IMR-90 (cell line): ENCODE data around the gene DMD. TPM values are rescaled to one million over a fixed set of nuclear protein-coding genes. Genes with fewer than 3 reads are reported as not detected.

Source experiments
- ATAC-seq: fragments of 200-7000 bp; cut with Tn5 transposase; 2 replicates; pipeline ENCODE4 v1.9.1; 2020; ENCODE audit warnings: low read depth, mild to moderate bottlenecking, moderate library complexity
- BruUV-seq: library from RNA; stranded (reverse); fragments of 400-500 nt; replicated peaks from 2 replicates; lab custom pipeline; 2021; lab: Mats Ljungman, UMichigan
- CTCF ChIA-PET: fragments of 300-600 bp; formaldehyde crosslinking; extraction: SDS; loops from one replicate; lab custom pipeline; 2021; ENCODE audit warnings: antibody characterized with exemption; lab: Yijun Ruan, JAX
- POLR2A ChIA-PET: fragments of 300-600 bp; sonication (Branson Sonifier 250); formaldehyde crosslinking; loops from one replicate; lab custom pipeline; 2022; ENCODE audit warnings: antibody characterized with exemption; ENCODE audit not compliant: unreplicated experiment; lab: Charles Lee
- DNase-seq: peaks from one replicate; pipeline ENCODE4 v3.0.0; 2013
- H2AFZ ChIP-seq: replicated peaks from 2 replicates; pipeline ENCODE3; 2013; ENCODE audit warnings: low read length, mild to moderate bottlenecking; ENCODE audit not compliant: poor library complexity
- H2AK5ac ChIP-seq: 2 replicates; pipeline ENCODE4 v1.6.1; 2013; ENCODE audit warnings: low read depth, low read length, inconsistent platforms
- H2AK9ac ChIP-seq: replicated peaks from 2 replicates; pipeline ENCODE3; 2013; ENCODE audit warnings: mild to moderate bottlenecking, low read depth, low read length, moderate library complexity; ENCODE audit not compliant: poor library complexity
- H2BK120ac ChIP-seq: 2 replicates; pipeline ENCODE4 v1.6.1; 2013; ENCODE audit warnings: low read depth, low read length, inconsistent platforms
- H2BK15ac ChIP-seq: 3 replicates; pipeline ENCODE4 v1.6.1; 2013; ENCODE audit warnings: low read depth, low read length, inconsistent platforms
- H2BK20ac ChIP-seq: 2 replicates; pipeline ENCODE4 v1.6.1; 2013; ENCODE audit warnings: low read depth, mild to moderate bottlenecking, inconsistent platforms, low read length, moderate library complexity
- H2BK5ac ChIP-seq: 2 replicates; pipeline ENCODE4 v1.6.1; 2013; ENCODE audit warnings: mild to moderate bottlenecking, low read depth, low read length, inconsistent platforms; ENCODE audit not compliant: poor library complexity, severe bottlenecking
- H3K14ac ChIP-seq: replicated peaks from 2 replicates; pipeline ENCODE4 v1.6.1; 2013; ENCODE audit warnings: low read depth, low read length, inconsistent platforms
- H3K18ac ChIP-seq: 2 replicates; pipeline ENCODE4 v1.6.1; 2013; ENCODE audit warnings: low read depth, low read length, control low read depth
- H3K23ac ChIP-seq: 2 replicates; pipeline ENCODE4 v1.6.1; 2013; ENCODE audit warnings: low read depth, low read length, inconsistent platforms
- H3K27ac ChIP-seq: 2 replicates; pipeline ENCODE4 v1.5.1; 2013; ENCODE audit warnings: mild to moderate bottlenecking, control low read depth, low read length; ENCODE audit not compliant: insufficient read depth
- H3K27me3 ChIP-seq: 2 replicates; pipeline ENCODE4 v1.6.1; 2013; ENCODE audit warnings: low read length; ENCODE audit not compliant: control insufficient read depth, insufficient read depth
- H3K36me3 ChIP-seq: 2 replicates; pipeline ENCODE4 v1.6.1; 2013; ENCODE audit warnings: low read length, mixed read lengths; ENCODE audit not compliant: control insufficient read depth, insufficient read depth
- H3K4ac ChIP-seq: 2 replicates; pipeline ENCODE4 v1.6.1; 2013; ENCODE audit warnings: low read depth, low read length, inconsistent platforms
- H3K4me1 ChIP-seq: 2 replicates; pipeline ENCODE4 v1.6.1; 2013; ENCODE audit warnings: low read length, mixed read lengths; ENCODE audit not compliant: control insufficient read depth, insufficient read depth
- H3K4me2 ChIP-seq: 2 replicates; pipeline ENCODE4 v1.6.1; 2013; ENCODE audit warnings: low read depth, mild to moderate bottlenecking, control low read depth, low read length, moderate library complexity
- H3K4me3 ChIP-seq: 2 replicates; pipeline ENCODE4 v1.5.1; 2013; ENCODE audit warnings: low read depth, mild to moderate bottlenecking, control low read depth, low read length, moderate library complexity; ENCODE audit not compliant: insufficient read depth
- H3K56ac ChIP-seq: 2 replicates; pipeline ENCODE4 v1.6.1; 2013; ENCODE audit warnings: low read length, inconsistent platforms; ENCODE audit not compliant: insufficient read depth; ENCODE audit errors: extremely low read depth
- H3K79me1 ChIP-seq, 2 experiments: 2 replicates each; pipeline ENCODE4 v1.6.1; 2013; ENCODE audit warnings: low read length in 2 of 2, inconsistent platforms in 1 of 2, low read depth in 1 of 2
- H3K9ac ChIP-seq: 2 replicates; pipeline ENCODE4 v1.6.1; 2013; ENCODE audit warnings: low read depth, low read length, control low read depth
- H3K9me1 ChIP-seq: 2 replicates; pipeline ENCODE4 v1.6.1; 2013; ENCODE audit warnings: low read length, inconsistent platforms; ENCODE audit not compliant: insufficient read depth
- H3K9me3 ChIP-seq: 2 replicates; pipeline ENCODE4 v1.6.1; 2013; ENCODE audit warnings: low read length; ENCODE audit not compliant: control insufficient read depth, insufficient read depth
- H4K20me1 ChIP-seq: 2 replicates; pipeline ENCODE4 v1.6.1; 2013; ENCODE audit warnings: low read length, inconsistent platforms; ENCODE audit not compliant: insufficient read depth
- H4K5ac ChIP-seq: 2 replicates; pipeline ENCODE4 v1.6.1; 2013; ENCODE audit warnings: mild to moderate bottlenecking, low read depth, low read length, control low read depth
- H4K8ac ChIP-seq, 2 experiments: 2 replicates each; pipeline ENCODE4 v1.6.1; 2013; ENCODE audit warnings: low read depth in 2 of 2, low read length in 2 of 2, control low read depth in 1 of 2, inconsistent platforms in 1 of 2
- H4K91ac ChIP-seq: 2 replicates; pipeline ENCODE4 v1.6.1; 2013; ENCODE audit warnings: low read depth, low read length, inconsistent platforms; ENCODE audit not compliant: insufficient read depth
- BHLHE40 ChIP-seq: fragments of 150-350 bp; IDR thresholded peaks from 2 replicates; pipeline ENCODE4 v1.6.1; 2016; ENCODE audit warnings: mild to moderate bottlenecking, low read depth, low read length
- CEBPB ChIP-seq: IDR thresholded peaks from 2 replicates; pipeline ENCODE4 v1.6.1; 2012; ENCODE audit warnings: low read depth, low read length, improper control_type of control experiment
- CHD1 ChIP-seq: IDR thresholded peaks from 2 replicates; pipeline ENCODE4 v1.6.1; 2012; ENCODE audit warnings: low read depth, low read length, improper control_type of control experiment
- CTCF ChIP-seq: conservative IDR thresholded peaks from 2 replicates; pipeline ENCODE4 v1.5.1; 2012; ENCODE audit warnings: mild to moderate bottlenecking, low read depth, low read length, improper control_type of control experiment
- FOS ChIP-seq: fragments of 150-350 bp; IDR thresholded peaks from 2 replicates; pipeline ENCODE4 v1.6.1; 2016; ENCODE audit warnings: low read depth, low read length
- MAFK ChIP-seq: IDR thresholded peaks from 2 replicates; pipeline ENCODE4 v1.6.1; 2012; ENCODE audit warnings: low read depth, low read length, improper control_type of control experiment
- MAZ ChIP-seq: IDR thresholded peaks from 2 replicates; pipeline ENCODE4 v1.6.1; 2012; ENCODE audit warnings: low read depth, mild to moderate bottlenecking, low read length, improper control_type of control experiment, moderate library complexity, borderline replicate concordance
- MXI1 ChIP-seq: IDR thresholded peaks from 2 replicates; pipeline ENCODE4 v1.6.1; 2012; ENCODE audit warnings: low read depth, mild to moderate bottlenecking, low read length, moderate library complexity, borderline replicate concordance
- NFE2L2 ChIP-seq: fragments of 150-350 bp; IDR thresholded peaks from 2 replicates; pipeline ENCODE4 v1.6.1; 2016; ENCODE audit warnings: low read depth, mild to moderate bottlenecking, low read length
- POLR2A ChIP-seq: IDR thresholded peaks from 2 replicates; pipeline ENCODE4 v1.6.1; 2012; ENCODE audit warnings: mild to moderate bottlenecking, low read depth, low read length
- RAD21 ChIP-seq: IDR thresholded peaks from 2 replicates; pipeline ENCODE4 v1.6.1; 2012; ENCODE audit warnings: low read length, improper control_type of control experiment
- RCOR1 ChIP-seq: IDR thresholded peaks from 2 replicates; pipeline ENCODE4 v1.6.1; 2012; ENCODE audit warnings: mild to moderate bottlenecking, low read length, improper control_type of control experiment; ENCODE audit not compliant: insufficient replicate concordance
- RFX5 ChIP-seq: IDR thresholded peaks from 2 replicates; pipeline ENCODE4 v1.8.0; 2012; ENCODE audit warnings: low read depth, mild to moderate bottlenecking, low read length, moderate library complexity
- SMC3 ChIP-seq: fragments of 150-350 bp; IDR thresholded peaks from 2 replicates; pipeline ENCODE4 v1.6.1; 2016; ENCODE audit warnings: low read depth, mild to moderate bottlenecking, antibody characterized with exemption, low read length, moderate library complexity
- WGBS, 2 experiments: methylation state at CpG; one replicate each; pipeline versions ENCODE4 v1.1.5 to v1.1.7; 2013; ENCODE audit warnings: missing lambda C conversion rate in 2 of 2; ENCODE audit not compliant: insufficient read length in 1 of 2; ENCODE audit errors: extremely low coverage in 2 of 2; 5-methylcytosine and 5-hydroxymethylcytosine counted together
- dilution Hi-C: fragments of 300-500 bp; cut with HindIII; formaldehyde crosslinking; loops from one replicate; pipeline ENCODE4 v1.14.3; 2018; ENCODE audit warnings: low sequenced_read_pairs; ENCODE audit not compliant: unreplicated experiment
- in situ Hi-C: fragments of 300-500 bp; cut with MboI; formaldehyde crosslinking; loops from 3 replicates; pipeline ENCODE4 v1.14.3; 2019; ENCODE audit warnings: low sequenced_read_pairs, inconsistent platforms, mixed read lengths
- intact Hi-C: fragments of 100-400 bp; cut with micrococcal nuclease; formaldehyde crosslinking; loops from 2 replicates; pipeline ENCODE4 v1.10.0; 2022
- polyA plus RNA-seq, 3 experiments: library from polyadenylated mRNA; depleted of rRNA; stranded (reverse); fragments of >200 nt; gene quantifications; 2 replicates each; pipeline ENCODE4 v1.2.3, GENCODE V29; 2012; ENCODE audit warnings: low replicate concordance in 1 of 3
- total RNA-seq: library from RNA; depleted of rRNA; stranded (reverse); fragments of >200 nt; gene quantifications from 2 replicates; pipeline ENCODE4 v1.2.3, GENCODE V29; 2012
- TF ChIP-seq, protein P1 (sequence below): fragments of 150-350 bp; IDR thresholded peaks from 2 replicates; pipeline ENCODE4 v1.6.1; 2017; ENCODE audit warnings: mild to moderate bottlenecking, antibody characterized with exemption, low read length, low read depth
- TF ChIP-seq, protein P2 (sequence below): fragments of 150-350 bp; IDR thresholded peaks from 2 replicates; pipeline ENCODE4 v1.6.1; 2016; ENCODE audit warnings: low read depth, mild to moderate bottlenecking, low read length, moderate library complexity, borderline replicate concordance

Gene DMD
- total and polyA plus RNA-seq, 2 of the 4 experiments (the other 2 are of a cell fraction) = 6.6 to 11.8 TPM

- Histone ChIP-seq H3K4me1 (no peaks in the 10 kb centered on the region), H3K56ac (no peak overlapping the region), H4K91ac (no peak overlapping the region), H3K79me1 (no peaks in the 10 kb centered on the region), H2BK20ac (no peak overlapping the region), H3K14ac (no peak overlapping the region), H2BK5ac (no peak overlapping the region), H3K18ac (no peak overlapping the region), H3K9me1 (no peaks in the 10 kb centered on the region), H4K8ac (no peak overlapping the region), H3K36me3 (no peaks in the 10 kb centered on the region), H4K5ac (no peak overlapping the region), H2AK9ac (no peak overlapping the region), H4K20me1 (no peaks in the 10 kb centered on the region), H2BK120ac (no peak overlapping the region), H3K27ac (no peak overlapping the region), H3K23ac (no peak overlapping the region), H3K9me3 (no peaks in the 10 kb centered on the region), H2BK15ac (no peak overlapping the region), H2AK5ac (no peak overlapping the region), H2AFZ (no peak overlapping the region), H3K4me2 (no peak overlapping the region), H3K9ac (no peak overlapping the region), H3K4me3 (no peak overlapping the region), H3K27me3 (no peaks in the 10 kb centered on the region), H3K4ac (no peak overlapping the region)
- CTCF ChIA-PET = no interaction called here
- ATAC-seq = no peak
- dilution Hi-C loops (no loop called here), in situ Hi-C loops (no loop called here), intact Hi-C loops (no loop called here)
- POLR2A ChIA-PET = no interaction called here
- no TSS peak for BruUV-seq
- DNase-seq = no peak
- TF ChIP-seq CHD1 = no peak
- TF ChIP-seq SMC3 = no peak
- TF ChIP-seq CEBPB = no peak
- no peak for TF ChIP-seq POLR2A
- TF ChIP-seq, protein P1, sequence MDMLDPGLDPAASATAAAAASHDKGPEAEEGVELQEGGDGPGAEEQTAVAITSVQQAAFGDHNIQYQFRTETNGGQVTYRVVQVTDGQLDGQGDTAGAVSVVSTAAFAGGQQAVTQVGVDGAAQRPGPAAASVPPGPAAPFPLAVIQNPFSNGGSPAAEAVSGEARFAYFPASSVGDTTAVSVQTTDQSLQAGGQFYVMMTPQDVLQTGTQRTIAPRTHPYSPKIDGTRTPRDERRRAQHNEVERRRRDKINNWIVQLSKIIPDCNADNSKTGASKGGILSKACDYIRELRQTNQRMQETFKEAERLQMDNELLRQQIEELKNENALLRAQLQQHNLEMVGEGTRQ = no peak
- TF ChIP-seq RAD21 = no peak
- no peak for TF ChIP-seq RCOR1
- TF ChIP-seq BHLHE40 = no peak
- no peak for TF ChIP-seq RFX5
- TF ChIP-seq CTCF = no peak
- TF ChIP-seq MAFK = no peak
- no peak for TF ChIP-seq MXI1
- TF ChIP-seq, protein P2, sequence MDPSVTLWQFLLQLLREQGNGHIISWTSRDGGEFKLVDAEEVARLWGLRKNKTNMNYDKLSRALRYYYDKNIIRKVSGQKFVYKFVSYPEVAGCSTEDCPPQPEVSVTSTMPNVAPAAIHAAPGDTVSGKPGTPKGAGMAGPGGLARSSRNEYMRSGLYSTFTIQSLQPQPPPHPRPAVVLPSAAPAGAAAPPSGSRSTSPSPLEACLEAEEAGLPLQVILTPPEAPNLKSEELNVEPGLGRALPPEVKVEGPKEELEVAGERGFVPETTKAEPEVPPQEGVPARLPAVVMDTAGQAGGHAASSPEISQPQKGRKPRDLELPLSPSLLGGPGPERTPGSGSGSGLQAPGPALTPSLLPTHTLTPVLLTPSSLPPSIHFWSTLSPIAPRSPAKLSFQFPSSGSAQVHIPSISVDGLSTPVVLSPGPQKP = no peak
- TF ChIP-seq NFE2L2 = no peak
- TF ChIP-seq FOS = no peak
- TF ChIP-seq MAZ = no peak
- no CpG with 5 or more reads among the region's 3 CpGs for WGBS, 2 experiments
Measured at GRCh38 chrX:31714797-31715196, 1496.6 kb downstream of the DMD start.
